A549 (cell line): ENCODE data around the gene MITF.

Experiments used
- CTCF ChIP-seq: fragments of >200 bp; sonication (Bioruptor Twin); formaldehyde crosslinking; IDR thresholded peaks from 3 replicates; pipeline ENCODE4 v1.5.1; 2016
- EP300 ChIP-seq, 2 experiments: fragments of >200 bp; sonication (Bioruptor Twin); formaldehyde crosslinking; IDR thresholded peaks; 2 replicates in 1 of 2; 3 replicates in 1 of 2; pipeline ENCODE4 v1.6.1; 2016 to 2017
- KDM1A ChIP-seq: fragments of 200-600 bp; sonication (generic); IDR thresholded peaks from 2 replicates; pipeline ENCODE4 v1.6.1; 2016; ENCODE audit warnings: low read depth, mild to moderate bottlenecking
- RFX5 ChIP-seq: fragments of 450-650 bp; IDR thresholded peaks from 2 replicates; pipeline ENCODE4 v1.7.1; 2014; ENCODE audit warnings: antibody characterized with exemption, mild to moderate bottlenecking, moderate library complexity

DNA sequence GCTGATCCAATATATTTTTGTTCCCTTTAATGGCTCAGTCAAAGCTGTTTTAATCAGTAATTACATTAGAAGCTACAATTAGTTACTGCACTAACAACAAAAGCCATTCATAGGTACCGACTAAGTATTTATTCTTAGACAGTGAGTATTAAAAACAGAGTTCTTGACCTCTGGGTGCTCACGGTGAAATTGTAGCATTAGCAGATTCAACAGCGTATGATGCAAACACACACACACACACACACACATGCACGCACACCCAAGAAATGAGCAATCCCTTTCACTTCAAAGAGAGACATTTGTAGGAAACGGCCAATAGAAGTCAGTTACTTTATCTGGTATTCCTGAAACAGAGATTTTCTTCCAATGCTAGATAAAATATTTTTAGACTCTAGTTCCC, 27.0 kb upstream of the MITF start:
- TF ChIP-seq EP300 (IDR thresholded peaks at IDR 0.05) (no peak), RFX5 (no peak), CTCF (no peak), KDM1A (no peak)
